Stromal cell of bone marrow (primary cell): ENCODE measurements around the gene GALNT12.

Experiments used
- DNase-seq: peaks from one replicate; pipeline ENCODE4 v3.0.0-alpha.2; 2012; ENCODE audit warnings: low read depth

The GALNT12 gene

GRCh38 chr9:98880311-98881015, 73.0 kb downstream of the GALNT12 start:
- no peak for DNase-seq

- DNase-seq, result no peak
These were observed 73.9 kb downstream of the GALNT12 start for GRCh38 chr9:98881356-98881755.

GRCh38 chr9:98881836-98882568, 74.5 kb downstream of the GALNT12 start:
- DNase-seq, result peak; percentile 62

- DNase-seq, result no peak
These were observed 75.1 kb downstream of the GALNT12 start for GRCh38 chr9:98882569-98882923.

- no peak for DNase-seq
These were observed 75.8 kb downstream of the GALNT12 start for GRCh38 chr9:98883276-98883675.

GRCh38 chr9:98884849-98885248, 77.4 kb downstream of the GALNT12 start:
- DNase-seq, result no peak

GRCh38 chr9:98885575-98886295, 78.3 kb downstream of the GALNT12 start:
- no peak for DNase-seq

GRCh38 chr9:98886691-98887229, 79.3 kb downstream of the GALNT12 start:
- DNase-seq, result peak; percentile 45

- DNase-seq, result no peak
These were observed 80.5 kb downstream of the GALNT12 start for GRCh38 chr9:98887918-98888510.

GRCh38 chr9:98888801-98889421, 81.4 kb downstream of the GALNT12 start:
- DNase-seq, result peak; percentile 66

GRCh38 chr9:98890256-98890655, 82.8 kb downstream of the GALNT12 start:
- DNase-seq, result no peak

- no peak for DNase-seq
These were observed 84.8 kb downstream of the GALNT12 start for GRCh38 chr9:98892288-98892687.

- DNase-seq, result no peak
These were observed 85.2 kb downstream of the GALNT12 start for GRCh38 chr9:98892690-98893089.

- no peak for DNase-seq
These were observed 86.7 kb downstream of the GALNT12 start for GRCh38 chr9:98894171-98894570.

- no peak for DNase-seq
These were observed 87.3 kb downstream of the GALNT12 start for GRCh38 chr9:98894761-98895160.

GRCh38 chr9:98896632-98897031, 89.2 kb downstream of the GALNT12 start:
- no peak for DNase-seq

- no peak for DNase-seq
These were observed 90.3 kb downstream of the GALNT12 start for GRCh38 chr9:98897745-98898144.

GRCh38 chr9:98899408-98900056, 92.1 kb downstream of the GALNT12 start:
- DNase-seq, result peak; percentile 76
